GM18858 (cell line): Measurements from ENCODE around the gene CDH19.
A peak's percentile ranks its signal among the peaks of the same experiment; 100 is the strongest.

Source experiments
- ATAC-seq: cut with Tn5 transposase; IDR thresholded peaks from one replicate; pipeline ENCODE4 v1.9.1; 2021; ENCODE audit not compliant: unreplicated experiment

Gene CDH19, protein sequence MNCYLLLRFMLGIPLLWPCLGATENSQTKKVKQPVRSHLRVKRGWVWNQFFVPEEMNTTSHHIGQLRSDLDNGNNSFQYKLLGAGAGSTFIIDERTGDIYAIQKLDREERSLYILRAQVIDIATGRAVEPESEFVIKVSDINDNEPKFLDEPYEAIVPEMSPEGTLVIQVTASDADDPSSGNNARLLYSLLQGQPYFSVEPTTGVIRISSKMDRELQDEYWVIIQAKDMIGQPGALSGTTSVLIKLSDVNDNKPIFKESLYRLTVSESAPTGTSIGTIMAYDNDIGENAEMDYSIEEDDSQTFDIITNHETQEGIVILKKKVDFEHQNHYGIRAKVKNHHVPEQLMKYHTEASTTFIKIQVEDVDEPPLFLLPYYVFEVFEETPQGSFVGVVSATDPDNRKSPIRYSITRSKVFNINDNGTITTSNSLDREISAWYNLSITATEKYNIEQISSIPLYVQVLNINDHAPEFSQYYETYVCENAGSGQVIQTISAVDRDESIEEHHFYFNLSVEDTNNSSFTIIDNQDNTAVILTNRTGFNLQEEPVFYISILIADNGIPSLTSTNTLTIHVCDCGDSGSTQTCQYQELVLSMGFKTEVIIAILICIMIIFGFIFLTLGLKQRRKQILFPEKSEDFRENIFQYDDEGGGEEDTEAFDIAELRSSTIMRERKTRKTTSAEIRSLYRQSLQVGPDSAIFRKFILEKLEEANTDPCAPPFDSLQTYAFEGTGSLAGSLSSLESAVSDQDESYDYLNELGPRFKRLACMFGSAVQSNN

DNA sequence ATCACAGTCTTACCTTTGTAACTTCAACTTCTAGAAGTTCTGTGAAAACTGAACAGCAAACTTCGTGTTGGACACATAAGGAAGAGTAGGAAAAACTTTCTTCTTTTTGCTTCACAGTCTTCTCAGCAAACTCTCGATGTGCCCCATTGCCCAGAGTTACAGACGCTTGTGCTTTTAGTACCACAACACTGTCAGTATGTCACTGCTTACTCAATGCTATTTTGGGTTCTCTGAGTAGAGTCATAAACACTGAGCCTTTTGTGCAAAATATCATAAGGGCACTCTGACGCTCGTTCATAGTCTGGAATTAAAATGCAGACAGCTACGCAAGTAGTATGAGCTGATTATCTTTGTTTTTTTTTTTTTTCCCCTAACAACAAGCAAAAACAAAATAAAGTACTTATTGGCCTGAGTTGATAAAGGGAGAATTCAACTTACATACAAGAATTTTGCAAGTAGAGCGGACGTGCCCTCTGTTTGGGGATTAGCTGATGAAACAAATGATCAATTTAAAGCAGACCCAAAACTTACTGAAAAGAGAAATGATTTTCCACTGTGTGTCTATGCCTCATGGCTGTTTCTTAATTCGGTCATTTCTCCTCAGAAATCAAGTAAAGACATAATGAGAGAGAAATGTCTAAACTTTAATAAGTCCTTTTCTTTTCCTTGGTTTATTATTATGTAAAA lies at the start of gene CDH19:
Gene CDH19, minus strand, starts transcription at position 150 of the 687 bp plus-strand sequence. CDS start 31,886 bp downstream, outside the sequence.
- ATAC-seq, result no peak

DNA sequence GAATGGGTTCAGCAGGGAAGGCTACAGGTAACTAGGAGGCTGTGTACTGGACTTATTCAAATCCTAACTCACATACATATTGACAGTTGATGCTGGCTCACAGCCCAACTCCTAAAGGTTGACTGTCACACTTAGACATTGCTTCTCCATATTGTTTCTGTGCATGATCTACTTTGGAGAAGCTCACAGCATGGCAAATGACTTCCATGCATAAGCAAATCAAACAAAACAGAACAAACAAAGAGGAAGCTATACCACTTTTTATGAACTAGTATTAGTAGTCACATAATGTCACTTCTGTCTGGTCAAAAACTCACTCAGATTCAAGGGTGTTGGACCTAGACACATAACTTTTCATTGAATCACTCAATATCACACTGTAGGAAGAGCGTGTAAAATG lies 43.8 kb upstream of the CDH19 start:
- ATAC-seq, result no peak

DNA sequence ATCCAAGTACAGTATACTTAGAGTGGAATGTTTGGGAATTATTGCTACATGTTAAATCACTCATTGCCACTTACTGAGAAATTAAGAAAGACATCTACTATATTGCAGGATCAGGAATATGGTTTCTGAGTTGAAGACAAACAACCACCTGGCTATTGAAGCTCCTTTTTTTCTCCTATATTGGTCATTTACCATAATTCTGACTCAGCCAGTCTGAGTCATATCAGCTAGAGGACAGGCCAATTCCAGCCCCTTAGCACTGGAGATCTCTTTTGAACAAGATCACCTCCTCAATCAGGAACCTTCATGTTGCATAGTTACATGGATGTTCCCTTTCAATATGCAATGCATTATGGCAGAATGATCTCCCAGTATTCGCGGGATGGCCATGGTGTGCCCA lies 42.7 kb upstream of the CDH19 start:
- no peak for ATAC-seq

DNA sequence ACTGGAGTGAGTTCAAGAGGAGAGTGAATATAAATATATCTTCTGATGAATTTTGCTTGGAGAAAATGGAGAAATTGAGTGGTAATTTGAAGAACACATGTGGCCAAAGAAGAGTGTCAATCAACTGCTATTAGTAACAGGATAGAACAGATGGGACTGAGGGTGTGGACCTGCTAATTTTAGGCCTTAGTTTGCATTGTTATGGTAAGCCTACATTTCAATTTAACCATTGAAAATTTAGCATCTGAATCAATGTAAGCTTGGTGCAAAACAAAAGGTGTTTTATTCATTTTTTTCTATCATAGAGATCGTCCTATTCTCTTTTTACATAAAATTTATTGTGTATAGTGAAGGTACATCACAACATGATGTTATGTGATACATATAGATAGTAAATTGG lies 42.1 kb upstream of the CDH19 start:
- ATAC-seq, result no peak

DNA sequence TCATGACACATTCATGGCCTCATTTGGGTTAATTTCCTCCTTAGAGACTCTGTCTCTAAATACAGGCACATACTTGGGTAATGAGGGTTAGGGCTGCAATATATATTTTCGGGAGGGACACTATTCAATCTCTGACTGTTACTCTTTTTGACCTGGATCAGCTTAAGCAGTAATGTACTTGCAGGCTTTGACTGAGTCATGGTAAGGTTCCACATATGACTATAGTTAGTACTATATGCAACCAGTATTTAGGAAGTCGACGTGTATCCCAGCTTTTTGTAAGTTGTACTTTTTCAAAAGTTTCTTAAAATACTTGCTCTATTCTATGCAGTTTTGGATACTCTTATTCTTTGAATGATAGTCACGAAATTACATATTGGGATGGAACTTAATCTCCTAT lies 37.2 kb upstream of the CDH19 start:
- no peak for ATAC-seq

DNA sequence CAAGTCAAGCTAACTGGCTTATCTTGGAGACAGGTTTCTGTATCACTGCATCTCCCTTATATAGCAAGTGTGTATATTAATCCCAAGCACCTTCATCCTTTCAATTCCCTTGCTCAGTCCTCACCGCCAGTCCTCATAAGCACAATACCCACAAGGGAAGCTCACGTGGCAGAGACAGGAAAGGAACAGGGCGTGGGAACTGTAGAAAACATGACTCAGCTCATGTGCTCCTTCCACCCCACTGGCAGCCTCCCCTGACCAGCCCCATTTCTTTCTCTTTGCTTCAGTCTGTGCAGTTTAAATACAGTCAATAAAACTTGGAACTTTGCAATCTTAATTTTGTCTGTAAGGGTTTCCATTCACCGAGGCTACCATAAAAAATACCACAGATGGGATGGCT lies 36.5 kb upstream of the CDH19 start:
- no peak for ATAC-seq

DNA sequence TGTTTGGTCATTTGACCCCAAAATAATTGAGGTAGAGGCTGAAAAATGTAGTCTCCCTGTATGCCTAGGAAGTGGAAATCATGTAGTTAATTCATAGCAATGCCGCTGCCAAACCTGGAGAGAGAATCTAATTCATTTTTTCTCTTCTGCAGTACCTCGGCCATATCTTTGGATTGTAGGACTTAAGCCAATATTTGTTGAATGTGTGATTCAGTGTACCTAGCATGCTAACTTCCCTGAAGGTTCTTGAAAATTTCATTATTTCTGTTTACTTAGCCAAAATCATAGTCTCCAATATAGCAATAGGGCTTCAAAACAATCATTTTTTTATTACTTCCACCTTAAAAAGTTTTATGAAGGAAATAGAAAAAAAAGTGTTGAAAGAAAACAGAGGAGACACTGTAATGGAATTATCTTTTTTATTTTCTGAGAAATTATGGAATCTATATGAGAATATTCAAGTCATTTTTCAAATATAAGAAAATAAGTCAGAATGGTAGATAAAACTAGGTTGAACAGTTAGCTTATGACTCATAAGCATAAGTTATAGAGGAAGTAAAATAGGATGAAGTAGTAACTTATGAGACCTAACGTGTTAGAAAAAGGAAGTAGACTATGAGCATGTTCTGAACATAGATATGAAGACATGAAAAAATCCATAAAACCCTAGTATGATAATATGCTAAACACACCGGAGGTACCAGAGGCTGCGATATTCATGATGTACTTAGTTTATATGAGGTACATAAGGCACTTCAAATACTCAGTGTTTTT lies 35.2 kb upstream of the CDH19 start:
- peak; percentile 41 for ATAC-seq

DNA sequence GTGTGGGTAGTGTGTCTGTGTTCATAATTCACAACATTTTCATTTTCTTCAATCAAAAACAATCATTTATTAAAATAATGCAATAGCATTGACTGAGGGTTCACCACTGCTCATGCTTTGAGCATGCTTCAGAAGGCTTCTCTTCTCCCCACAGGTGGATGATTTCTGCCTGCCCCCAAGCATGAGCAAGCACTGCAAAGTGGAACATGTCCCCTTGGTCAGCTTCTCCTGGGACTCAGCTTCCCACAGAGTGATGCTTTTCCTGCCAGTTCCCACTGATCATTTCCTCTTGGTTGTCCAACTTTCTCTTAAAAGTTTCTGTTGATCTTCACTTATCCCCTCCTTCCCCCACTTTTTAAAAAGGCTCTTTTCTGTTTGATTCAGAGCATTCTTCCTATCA lies 31.5 kb upstream of the CDH19 start:
- no peak for ATAC-seq

DNA sequence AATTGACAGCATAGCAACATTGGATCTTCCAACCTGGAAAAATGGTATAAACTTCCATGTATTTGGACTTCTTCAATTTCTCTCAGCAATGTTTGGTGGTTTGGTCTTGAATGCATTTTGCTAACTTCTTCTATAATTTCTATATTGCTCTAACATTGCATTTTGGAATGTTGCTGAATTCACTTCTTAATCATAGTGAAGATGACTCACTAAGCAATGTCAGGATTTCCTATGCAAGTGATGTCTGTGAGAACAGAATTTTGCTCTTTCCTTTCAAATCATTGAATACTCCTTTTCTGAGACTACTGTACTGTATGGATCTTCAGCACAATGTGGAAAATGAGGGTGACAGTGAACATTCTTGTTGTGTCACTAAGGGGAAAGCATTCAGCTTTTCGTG lies 28.9 kb upstream of the CDH19 start:
- ATAC-seq, result no peak

DNA sequence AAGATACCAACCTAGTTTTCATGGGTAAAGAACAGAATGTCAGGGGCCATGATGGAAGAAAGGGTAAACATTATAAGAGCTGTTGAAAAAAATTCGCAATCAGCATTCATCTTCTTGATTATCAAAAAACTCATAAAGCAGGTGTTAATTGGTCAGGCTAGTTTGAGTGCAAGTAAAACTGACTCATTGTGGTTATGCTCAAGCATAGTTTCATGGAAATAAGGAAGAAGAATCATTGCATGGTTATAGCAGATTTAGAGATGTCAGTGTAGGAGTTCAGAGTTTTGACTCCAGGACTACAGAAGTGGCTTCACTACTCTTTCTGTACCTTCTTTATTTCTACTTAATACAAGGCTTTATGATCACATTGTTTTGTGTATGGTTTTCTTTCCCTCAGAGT lies 26.9 kb upstream of the CDH19 start:
- ATAC-seq, result no peak

DNA sequence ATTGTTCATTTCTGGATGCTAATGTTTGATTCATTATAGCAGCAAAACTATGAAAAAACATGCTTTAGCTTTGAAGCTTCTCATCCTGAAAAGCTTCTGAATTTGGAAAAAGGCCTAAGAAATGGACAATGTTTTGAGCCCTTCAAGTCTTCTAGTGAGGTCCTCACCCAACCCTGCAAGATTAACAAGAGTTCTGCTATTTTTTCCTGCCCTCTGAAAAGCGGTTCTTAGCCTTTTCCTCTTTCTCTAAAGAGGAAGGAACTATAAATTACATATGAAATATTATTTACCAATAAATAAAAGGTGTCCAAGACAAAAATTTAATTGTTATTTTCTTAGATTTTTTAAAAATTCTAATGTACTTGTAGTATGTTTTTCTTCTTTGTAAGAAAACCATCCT lies 19.9 kb upstream of the CDH19 start:
- ATAC-seq, result no peak

DNA sequence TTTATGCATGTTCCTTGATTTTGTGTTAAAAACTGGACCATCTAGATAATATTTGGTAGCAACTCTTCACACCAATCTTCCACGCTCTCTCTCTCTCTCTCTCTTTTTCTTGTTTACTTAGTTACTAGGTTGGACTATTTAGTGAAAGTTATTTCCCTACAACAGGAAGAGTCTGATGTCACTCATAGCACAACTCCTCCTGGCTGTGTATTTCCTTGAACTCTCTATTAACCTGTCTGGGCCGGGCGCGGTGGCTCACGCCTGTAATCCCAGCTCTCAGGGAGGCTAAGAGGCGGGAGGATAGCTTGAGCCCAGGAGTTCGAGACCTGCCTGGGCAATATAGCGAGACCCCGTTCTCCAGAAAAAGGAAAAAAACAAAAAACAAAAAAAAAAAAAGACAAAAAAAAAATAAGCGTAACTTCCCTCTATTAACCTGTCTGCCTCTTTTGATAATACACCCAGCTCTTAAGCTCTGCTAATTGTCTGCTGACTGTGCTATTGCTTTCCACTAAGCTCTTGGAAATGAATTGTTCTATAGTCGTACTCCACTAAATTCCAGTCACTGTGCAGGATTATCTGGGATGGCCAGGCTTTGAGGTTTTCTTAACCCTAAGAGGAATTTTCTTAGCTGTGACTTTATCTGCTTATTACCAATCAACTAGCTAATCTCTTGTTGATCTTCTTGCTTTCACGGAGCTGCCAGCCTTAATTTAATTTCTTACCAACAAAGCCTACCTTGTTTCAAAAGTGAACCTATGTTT lies 18.1 kb upstream of the CDH19 start:
- ATAC-seq, result no peak

DNA sequence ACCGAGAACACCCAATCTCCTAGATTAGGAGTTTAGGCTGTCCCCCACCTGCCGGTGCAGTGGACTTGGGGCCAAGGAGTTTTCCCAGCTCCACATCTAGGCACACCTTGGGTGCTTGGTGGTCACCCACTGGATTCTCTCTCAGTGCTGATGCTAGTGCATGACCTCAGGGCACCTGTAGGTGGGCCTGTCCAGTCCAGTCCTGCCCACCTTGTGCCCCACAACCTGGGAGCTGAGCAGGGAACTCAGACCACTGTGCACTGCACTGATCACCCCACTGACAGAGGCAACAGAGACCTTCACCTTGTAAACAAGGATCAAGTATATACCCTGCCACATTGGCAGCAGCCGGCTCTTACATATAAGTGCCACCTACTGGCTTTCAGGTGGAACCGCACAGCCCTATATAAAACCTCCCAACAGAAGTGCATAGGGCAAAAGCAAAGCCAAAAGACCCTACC lies 12.7 kb upstream of the CDH19 start:
- peak; percentile 81 for ATAC-seq

DNA sequence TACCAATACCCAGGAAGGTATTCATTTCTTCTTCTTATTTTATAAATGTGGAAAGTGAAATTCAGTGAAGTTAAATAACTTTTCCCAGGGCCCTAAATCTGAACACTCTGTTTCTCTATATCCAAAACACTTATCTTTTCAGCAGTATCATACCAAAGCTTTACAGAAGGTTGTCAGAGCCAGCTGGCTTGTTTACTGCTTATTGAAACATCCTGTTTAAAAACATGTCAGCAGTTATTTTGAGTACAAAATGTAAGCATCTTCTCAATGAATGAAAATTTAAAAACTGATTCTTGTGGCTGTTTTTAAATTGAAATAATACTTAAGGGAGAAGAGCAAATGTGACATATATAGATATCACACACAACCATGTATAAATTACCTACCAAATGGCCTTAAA lies 11.3 kb upstream of the CDH19 start:
- ATAC-seq, result no peak

DNA sequence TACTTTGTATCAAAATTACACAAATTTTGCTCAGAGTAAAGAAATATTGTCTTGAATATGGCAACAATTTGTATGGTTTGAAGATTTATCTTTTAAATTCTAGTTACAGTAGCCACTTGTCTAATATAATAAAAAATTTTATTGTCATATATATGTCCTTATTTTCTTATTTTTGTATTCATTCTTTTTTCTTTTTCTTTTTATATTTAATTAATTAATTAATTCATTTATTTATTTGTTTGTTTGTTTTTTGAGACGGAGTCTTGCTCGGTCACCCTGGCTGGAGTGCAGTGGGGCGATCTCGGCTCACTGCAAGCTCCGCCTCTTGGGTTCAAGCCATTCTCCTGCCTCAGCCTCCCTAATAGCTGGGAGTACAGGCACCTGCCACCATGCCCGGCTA lies 3.7 kb upstream of the CDH19 start:
- ATAC-seq, result no peak

DNA sequence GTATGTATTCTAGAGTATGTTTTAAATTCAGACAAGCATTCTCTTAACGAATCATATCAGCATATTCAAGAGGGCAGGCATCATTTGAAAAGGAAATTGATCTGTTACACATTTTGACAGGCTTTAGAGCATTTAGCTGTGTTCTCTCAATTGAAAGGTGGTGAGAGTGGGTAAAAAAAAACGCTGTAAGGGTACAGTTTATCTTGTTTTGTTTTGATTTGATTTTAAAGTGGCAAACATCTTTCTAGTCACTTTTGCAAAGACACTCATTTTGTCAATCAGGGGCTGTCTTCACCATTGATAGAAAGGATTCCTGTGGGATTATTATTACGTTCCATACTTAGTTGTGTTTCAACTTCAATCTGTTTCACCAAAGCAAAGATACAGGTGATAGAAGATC lies 2.2 kb downstream of the CDH19 start:
- no peak for ATAC-seq

DNA sequence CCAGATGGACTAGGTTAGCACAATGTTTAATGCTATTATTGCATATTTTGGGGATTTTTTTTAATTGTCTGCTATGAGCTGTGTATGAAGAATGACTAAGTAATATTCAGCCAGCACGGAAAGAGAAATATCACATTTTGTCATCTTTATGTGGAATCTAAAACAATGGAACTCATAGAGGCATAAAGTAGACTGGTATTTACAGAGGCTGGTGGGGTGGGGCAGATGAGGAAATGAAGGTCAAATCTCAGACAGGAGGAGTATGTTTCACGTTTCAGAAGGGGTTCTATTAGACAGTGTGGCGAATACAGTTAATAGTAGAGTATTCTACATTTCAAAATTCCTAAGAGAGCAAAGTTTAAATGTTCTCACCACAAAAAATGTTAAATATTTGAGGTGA lies 4.7 kb downstream of the CDH19 start:
- ATAC-seq, result no peak

DNA sequence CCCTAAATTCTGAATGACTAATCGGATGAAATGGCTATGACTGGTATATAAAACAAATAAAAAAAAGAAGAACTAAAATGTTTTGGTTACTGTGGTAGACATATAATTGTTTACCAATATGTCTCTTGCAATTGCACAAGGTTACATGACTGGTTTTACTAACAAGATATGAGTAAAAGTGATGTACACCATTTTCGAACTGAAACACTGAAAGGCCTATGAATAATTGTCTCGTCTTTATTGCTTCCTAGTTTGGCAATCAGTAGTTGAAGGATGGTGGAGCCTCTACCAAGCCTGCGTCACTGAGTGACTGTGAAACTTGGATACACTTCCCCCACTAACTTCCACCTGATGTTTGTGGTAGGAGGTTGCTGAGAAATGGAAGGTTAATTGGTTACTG lies 16.5 kb downstream of the CDH19 start:
- no peak for ATAC-seq

DNA sequence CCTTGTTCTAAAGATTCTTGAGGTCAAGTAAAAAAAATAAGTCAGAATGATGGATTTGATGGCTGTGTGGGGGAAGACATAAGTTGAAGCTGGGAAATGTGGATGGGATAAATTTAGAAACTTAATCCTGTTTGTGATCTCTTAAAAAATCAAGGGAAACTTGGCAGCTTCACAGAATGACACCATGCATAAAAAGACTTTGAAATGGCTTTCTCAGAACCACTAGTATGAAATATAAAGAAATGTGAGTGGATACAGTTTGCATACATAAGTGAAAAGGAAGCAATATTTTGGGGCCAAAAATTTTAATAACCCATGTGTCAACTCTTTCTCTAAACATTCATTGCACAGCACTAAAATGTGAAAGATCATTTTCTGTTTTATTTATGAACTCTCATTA lies 21.7 kb downstream of the CDH19 start:
- ATAC-seq, result no peak

DNA sequence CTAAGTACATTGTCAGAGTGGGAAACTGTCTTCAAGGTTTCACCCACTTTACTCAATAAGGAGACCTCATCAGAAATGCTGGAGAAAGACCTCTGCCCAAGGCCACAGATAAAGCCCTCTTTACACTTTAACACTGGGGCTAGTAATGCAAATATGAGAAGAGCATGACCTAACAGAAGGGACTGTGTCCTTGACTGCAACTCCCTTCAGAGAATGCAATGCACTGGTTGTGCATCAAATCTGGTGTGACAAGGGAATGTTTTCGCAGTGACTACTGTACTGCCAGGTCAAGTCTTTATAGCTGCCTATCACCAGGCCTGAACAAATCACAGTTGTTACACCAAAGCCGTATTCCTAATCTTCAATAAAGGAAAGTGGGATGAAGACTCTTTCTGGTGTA lies 28.6 kb downstream of the CDH19 start:
- ATAC-seq, result no peak
